ENCODE data around the gene TMEM192.

The TMEM192 gene

DNA sequence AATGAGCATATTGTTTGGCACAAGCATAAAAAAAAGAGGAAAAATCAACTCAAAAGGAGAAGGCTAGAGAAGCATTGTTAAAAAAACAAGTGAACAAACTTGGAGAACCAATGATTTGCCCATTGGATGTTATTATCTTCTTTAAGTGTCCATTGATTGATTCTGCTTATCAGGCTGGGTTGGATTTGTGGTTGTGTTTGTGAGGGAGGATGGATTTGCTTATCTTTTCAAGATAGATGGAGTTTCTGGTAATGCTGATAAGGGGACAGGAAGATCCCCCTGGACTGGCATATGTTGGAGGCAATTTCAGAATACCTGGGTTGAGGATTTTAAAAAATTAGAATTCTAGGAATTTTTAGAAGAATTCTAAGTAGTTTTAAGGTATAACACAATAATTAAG is 41.8 kb upstream of the TMEM192 start:
- no peak overlapping the region for H3K9ac ChIP-seq (ENCODE audit: low read length)
- no peak for TF ChIP-seq CTCF (IDR thresholded peaks at IDR 0.05; ENCODE audit: low read length)
- TF ChIP-seq EZH2 (IDR thresholded peaks at IDR 0.05; ENCODE audit: borderline replicate concordance, low read length) = no peak
- H3K36me3 ChIP-seq (ENCODE audit: insufficient read depth, low read length) = no peaks in the 10 kb centered on the region
- no peak overlapping the region for H3K4me2 ChIP-seq (ENCODE audit: low read length)
- no peaks in the 10 kb centered on the region for H3F3A ChIP-seq (ENCODE audit: insufficient read depth, low read length)
- H3K4me1 ChIP-seq (ENCODE audit: insufficient read depth, low read length, severe bottlenecking) = no peaks in the 10 kb centered on the region
- no peaks in the 10 kb centered on the region for H3K9me3 ChIP-seq (ENCODE audit: low read length)
- H3K9me2 ChIP-seq (ENCODE audit: low read depth, low read length) = no peaks in the 10 kb centered on the region
- no peaks in the 10 kb centered on the region for H3K79me2 ChIP-seq (ENCODE audit: insufficient read depth, low read length)
- no peaks in the 10 kb centered on the region for H4K20me1 ChIP-seq (ENCODE audit: insufficient read depth, low read length)
- H2AFZ ChIP-seq (ENCODE audit: low read length) = no peak overlapping the region
- H3K4me3 ChIP-seq (ENCODE audit: low read depth, low read length, poor library complexity, severe bottlenecking) = no peak overlapping the region
- no peak overlapping the region for H3K27ac ChIP-seq (ENCODE audit: low read depth, low read length, poor library complexity, severe bottlenecking)
- no peaks in the 10 kb centered on the region for H3K27me3 ChIP-seq (ENCODE audit: insufficient read depth, low read length)

GRCh38 chr4:165152527-165152926 is 39.9 kb upstream of the TMEM192 start:
- H3K36me3 ChIP-seq (ENCODE audit: insufficient read depth, low read length) = no peaks in the 10 kb centered on the region
- H3K9ac ChIP-seq (ENCODE audit: low read length) = no peak overlapping the region
- no peaks in the 10 kb centered on the region for H3K27me3 ChIP-seq (ENCODE audit: insufficient read depth, low read length)
- no peaks in the 10 kb centered on the region for H3K9me2 ChIP-seq (ENCODE audit: low read depth, low read length)
- H3K27ac ChIP-seq (ENCODE audit: low read depth, low read length, poor library complexity, severe bottlenecking) = no peak overlapping the region
- no peak for TF ChIP-seq CTCF (IDR thresholded peaks at IDR 0.05; ENCODE audit: low read length)
- no peak for TF ChIP-seq EZH2 (IDR thresholded peaks at IDR 0.05; ENCODE audit: borderline replicate concordance, low read length)
- H3K4me2 ChIP-seq (ENCODE audit: low read length) = no peak overlapping the region
- no peaks in the 10 kb centered on the region for H3K79me2 ChIP-seq (ENCODE audit: insufficient read depth, low read length)
- no peaks in the 10 kb centered on the region for H4K20me1 ChIP-seq (ENCODE audit: insufficient read depth, low read length)
- no peaks in the 10 kb centered on the region for H3F3A ChIP-seq (ENCODE audit: insufficient read depth, low read length)
- no peaks in the 10 kb centered on the region for H3K4me1 ChIP-seq (ENCODE audit: insufficient read depth, low read length, severe bottlenecking)
- no peak overlapping the region for H3K4me3 ChIP-seq (ENCODE audit: low read depth, low read length, poor library complexity, severe bottlenecking)
- no peak overlapping the region for H2AFZ ChIP-seq (ENCODE audit: low read length)
- H3K9me3 ChIP-seq (ENCODE audit: low read length) = no peaks in the 10 kb centered on the region

- H3K4me3 ChIP-seq (ENCODE audit: low read depth, low read length, poor library complexity, severe bottlenecking) = no peak overlapping the region
- H3K4me1 ChIP-seq (ENCODE audit: insufficient read depth, low read length, severe bottlenecking) = no peaks in the 10 kb centered on the region
- no peak for TF ChIP-seq CTCF (IDR thresholded peaks at IDR 0.05; ENCODE audit: low read length)
- no peak for TF ChIP-seq EZH2 (IDR thresholded peaks at IDR 0.05; ENCODE audit: borderline replicate concordance, low read length)
- no peaks in the 10 kb centered on the region for H3K9me2 ChIP-seq (ENCODE audit: low read depth, low read length)
- no peaks in the 10 kb centered on the region for H3K9me3 ChIP-seq (ENCODE audit: low read length)
- H3K9ac ChIP-seq (ENCODE audit: low read length) = no peak overlapping the region
- H3K27me3 ChIP-seq (ENCODE audit: insufficient read depth, low read length) = no peaks in the 10 kb centered on the region
- H4K20me1 ChIP-seq (ENCODE audit: insufficient read depth, low read length) = no peaks in the 10 kb centered on the region
- H3K79me2 ChIP-seq (ENCODE audit: insufficient read depth, low read length) = no peaks in the 10 kb centered on the region
- no peak overlapping the region for H3K27ac ChIP-seq (ENCODE audit: low read depth, low read length, poor library complexity, severe bottlenecking)
- H3K36me3 ChIP-seq (ENCODE audit: insufficient read depth, low read length) = no peaks in the 10 kb centered on the region
- no peaks in the 10 kb centered on the region for H3F3A ChIP-seq (ENCODE audit: insufficient read depth, low read length)
- H2AFZ ChIP-seq (ENCODE audit: low read length) = no peak overlapping the region
- no peak overlapping the region for H3K4me2 ChIP-seq (ENCODE audit: low read length)
These were observed 39.1 kb upstream of the TMEM192 start for GRCh38 chr4:165151734-165152133.

All from OCI-LY1 (cell line).